Tongue (tissue), 2 donors: Measurements from ENCODE around the gene IQCC. TPM values are rescaled to one million over a fixed set of nuclear protein-coding genes. Genes with fewer than 3 reads are reported as not detected.

Experiments used
- DNase-seq: peaks from one replicate; pipeline ENCODE4 v3.0.0-alpha.2; 2015
- total RNA-seq: library from RNA; depleted of rRNA; stranded (reverse); fragments of >200 nt; gene quantifications from one replicate; pipeline ENCODE4 v1.2.3, GENCODE V29; 2014

IQCC gene
- total RNA-seq, 1 donor from 2014 or later: 2.7 TPM

GRCh38 chr1:32224285-32224684 is 18.8 kb downstream of the IQCC start:
- no peak for DNase-seq

GRCh38 chr1:32228771-32229170 is 23.3 kb downstream of the IQCC start:
- no peak for DNase-seq

- DNase-seq: no peak
Measured at GRCh38 chr1:32231843-32232432, 26.5 kb downstream of the IQCC start.

GRCh38 chr1:32232558-32233304 is 27.3 kb downstream of the IQCC start:
- no peak for DNase-seq

- DNase-seq: no peak
Measured at GRCh38 chr1:32234792-32235191, 29.3 kb downstream of the IQCC start.

GRCh38 chr1:32239337-32239736 is 33.9 kb downstream of the IQCC start:
- no peak for DNase-seq

- no peak for DNase-seq
Measured at GRCh38 chr1:32239790-32240139, 34.3 kb downstream of the IQCC start.

- peak; percentile 83 for DNase-seq
Measured at GRCh38 chr1:32240140-32240951, 34.9 kb downstream of the IQCC start.

- DNase-seq: peak; percentile 87
Measured at GRCh38 chr1:32241001-32241763, 35.7 kb downstream of the IQCC start.

- peak; percentile 75 for DNase-seq
Measured at GRCh38 chr1:32242341-32242851, 36.9 kb downstream of the IQCC start.

- no peak for DNase-seq
Measured at GRCh38 chr1:32246888-32247273, 41.4 kb downstream of the IQCC start, which contains the start of gene FAM167B. Gene FAM167B (plus strand): TSS chr1:32247222. CDS start chr1:32247422, 200 bp downstream.

GRCh38 chr1:32247452-32247851 is 42.0 kb downstream of the IQCC start:
- no peak for DNase-seq

- DNase-seq: peak; percentile 73
Measured at GRCh38 chr1:32247983-32248889, 42.8 kb downstream of the IQCC start.

- no peak for DNase-seq
Measured at GRCh38 chr1:32249831-32250525, 44.5 kb downstream of the IQCC start.

GRCh38 chr1:32250893-32251716 is 45.6 kb downstream of the IQCC start, which contains the start of gene LCK:
Gene LCK (plus strand): TSS chr1:32251265. CDS start chr1:32274330, 23,065 bp downstream.
- DNase-seq: no peak

GRCh38 chr1:32255072-32256071 is 49.9 kb downstream of the IQCC start:
- DNase-seq: no peak

GRCh38 chr1:32256473-32257226 is 51.2 kb downstream of the IQCC start:
- DNase-seq: no peak

- DNase-seq: no peak
Measured at GRCh38 chr1:32257227-32257508, 51.7 kb downstream of the IQCC start.
